HG03342 (cell line): Measurements from ENCODE around the gene ELOVL2.

ENCODE experiments used
- ATAC-seq: cut with Tn5 transposase; IDR thresholded peaks from one replicate; pipeline ENCODE4 v1.9.1; 2021; ENCODE audit warnings: mild to moderate bottlenecking, moderate library complexity; ENCODE audit not compliant: unreplicated experiment

ELOVL2 gene

GRCh38 chr6:11058406-11058805 lies 14.3 kb upstream of the ELOVL2 start:
- ATAC-seq = no peak

DNA sequence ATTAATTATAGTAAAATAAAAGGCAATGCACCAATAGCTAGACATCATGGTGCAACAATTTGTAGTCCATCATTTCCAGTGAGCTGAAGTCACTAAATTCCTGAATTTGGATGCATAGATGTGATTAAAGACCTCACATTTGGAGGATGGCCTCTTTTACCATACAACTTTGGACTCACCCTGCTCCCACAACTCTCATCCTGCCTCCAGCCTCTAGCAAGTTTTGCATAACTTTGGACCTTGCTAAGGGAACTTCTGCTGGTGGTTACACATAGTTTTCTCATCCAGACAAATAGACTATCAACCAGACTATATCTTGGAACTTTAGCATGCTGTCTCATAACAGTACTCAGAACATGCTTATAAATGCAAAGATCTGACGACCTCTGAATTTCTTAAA lies 12.8 kb upstream of the ELOVL2 start:
- ATAC-seq = no peak

DNA sequence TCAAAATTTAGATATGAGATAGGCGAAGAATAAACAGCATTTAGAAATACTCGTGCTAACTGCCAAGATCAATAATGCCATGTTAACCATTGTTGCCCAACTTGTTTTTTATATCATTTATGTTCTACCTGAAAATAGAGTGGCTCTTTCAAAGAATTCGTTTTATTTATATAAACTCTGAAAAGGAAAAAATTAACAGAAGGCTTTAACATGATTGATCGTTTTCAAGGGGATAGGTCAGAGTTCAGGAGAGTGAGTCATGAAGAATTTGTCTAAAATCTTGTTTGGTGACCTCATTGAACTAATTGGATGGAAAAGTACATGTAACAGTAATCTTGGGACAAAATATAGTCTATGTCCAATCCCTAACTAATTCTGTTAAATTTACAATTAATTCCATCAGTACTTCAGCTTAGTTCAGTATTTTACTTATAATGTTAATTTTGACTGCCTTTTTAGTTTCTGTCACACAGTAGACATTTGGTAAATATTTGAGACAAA lies 11.1 kb upstream of the ELOVL2 start:
- ATAC-seq = no peak

DNA sequence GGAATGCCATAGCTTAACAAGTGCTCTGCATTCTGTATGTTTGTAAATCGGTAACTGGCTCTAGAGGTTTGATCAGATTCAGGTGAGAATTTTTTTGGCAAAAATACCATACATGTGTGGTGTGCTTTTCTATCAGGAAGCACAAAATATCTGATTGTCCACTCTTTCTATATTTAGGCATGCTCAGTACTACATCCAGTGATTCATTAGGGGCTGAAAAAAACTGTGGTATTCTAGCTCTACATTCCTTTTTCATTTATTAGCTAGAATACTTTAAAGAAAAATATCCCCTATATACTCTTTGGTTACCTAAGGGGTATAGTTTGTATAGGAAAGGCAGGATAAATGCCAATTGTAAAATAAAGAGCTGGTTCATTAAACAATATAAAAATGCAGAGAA lies 10.6 kb upstream of the ELOVL2 start:
- ATAC-seq = no peak

- ATAC-seq = no peak
Observed at GRCh38 chr6:11053307-11053706, 9.2 kb upstream of the ELOVL2 start.

GRCh38 chr6:11050731-11051130 lies 6.6 kb upstream of the ELOVL2 start:
- no peak for ATAC-seq

DNA sequence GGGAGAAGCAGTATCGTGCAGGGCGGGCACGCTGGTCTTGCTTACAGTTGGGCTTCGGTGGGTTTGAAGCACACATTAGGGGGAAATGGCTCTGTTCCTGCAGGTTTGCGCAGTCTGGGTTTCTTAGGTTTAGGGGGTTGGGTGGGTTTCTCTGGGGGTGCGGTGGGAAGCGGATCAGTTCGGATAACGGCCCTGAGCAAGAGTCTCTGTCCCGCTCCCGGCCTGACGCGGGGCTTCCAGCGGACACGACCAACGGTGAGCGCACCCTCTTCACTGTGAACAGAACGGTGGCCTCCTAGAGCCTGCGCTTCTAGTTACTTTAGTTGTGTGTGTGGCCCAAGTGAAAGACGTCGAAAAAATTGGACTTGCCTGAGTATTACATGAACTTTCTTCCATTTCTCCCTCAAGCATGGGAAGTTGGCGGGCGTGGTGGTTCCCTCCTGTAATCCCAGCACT lies 635 bp upstream of the ELOVL2 start:
- ATAC-seq = no peak

- no peak for ATAC-seq
Observed at GRCh38 chr6:11043378-11043960, 636 bp downstream of the ELOVL2 start.

DNA sequence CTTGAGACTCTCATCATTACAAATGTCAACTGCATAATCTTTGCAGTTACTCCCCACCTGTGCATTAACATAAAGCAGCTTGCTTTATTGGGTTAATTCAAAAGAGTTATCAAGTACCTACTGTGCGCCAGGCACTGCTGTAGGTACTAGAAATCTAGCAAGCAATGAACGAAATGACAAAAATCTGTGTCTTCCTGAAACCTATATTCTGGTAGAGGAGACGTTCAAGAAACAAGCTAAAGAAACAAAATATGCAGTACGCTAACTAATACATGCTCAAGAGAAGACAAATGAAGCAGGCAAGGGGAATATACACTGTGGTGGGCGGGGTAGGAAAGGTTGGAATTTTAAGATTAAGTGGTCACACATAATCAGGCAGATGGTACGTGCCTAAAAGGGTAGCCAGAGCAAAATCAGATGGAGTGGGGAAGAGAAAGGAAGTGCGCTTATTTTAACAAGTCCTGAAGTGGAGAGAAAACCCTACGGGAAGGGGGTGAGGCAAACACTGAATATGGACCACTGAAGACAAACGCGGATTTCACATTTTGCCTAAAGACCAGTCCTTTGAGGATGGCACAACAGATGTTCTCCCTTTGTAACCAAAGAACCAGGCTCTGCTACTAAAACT lies 1.2 kb downstream of the ELOVL2 start:
- ATAC-seq = no peak

- no peak for ATAC-seq
Observed at GRCh38 chr6:11042025-11042749, 1.9 kb downstream of the ELOVL2 start.

- no peak for ATAC-seq
Observed at GRCh38 chr6:11040134-11040533, 4.0 kb downstream of the ELOVL2 start.

DNA sequence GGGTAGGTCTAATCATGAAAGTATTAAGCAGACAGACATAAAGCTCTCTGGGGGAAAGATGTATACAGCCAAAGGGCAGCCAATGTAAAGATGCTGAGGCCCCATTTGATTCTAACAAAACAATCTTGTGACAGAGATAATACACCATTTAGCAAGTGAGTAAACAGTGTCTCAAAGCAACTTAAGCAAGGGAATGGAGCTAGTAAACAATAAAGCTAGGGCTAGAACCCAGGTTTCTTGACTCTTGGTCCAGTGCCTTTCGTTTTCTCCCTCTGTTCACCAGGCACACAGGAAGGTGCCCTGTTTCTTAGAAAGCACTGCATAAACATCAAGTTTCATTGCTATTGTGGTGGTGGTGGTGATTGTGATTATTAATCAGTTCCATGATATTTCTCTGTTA lies 5.1 kb downstream of the ELOVL2 start:
- no peak for ATAC-seq

DNA sequence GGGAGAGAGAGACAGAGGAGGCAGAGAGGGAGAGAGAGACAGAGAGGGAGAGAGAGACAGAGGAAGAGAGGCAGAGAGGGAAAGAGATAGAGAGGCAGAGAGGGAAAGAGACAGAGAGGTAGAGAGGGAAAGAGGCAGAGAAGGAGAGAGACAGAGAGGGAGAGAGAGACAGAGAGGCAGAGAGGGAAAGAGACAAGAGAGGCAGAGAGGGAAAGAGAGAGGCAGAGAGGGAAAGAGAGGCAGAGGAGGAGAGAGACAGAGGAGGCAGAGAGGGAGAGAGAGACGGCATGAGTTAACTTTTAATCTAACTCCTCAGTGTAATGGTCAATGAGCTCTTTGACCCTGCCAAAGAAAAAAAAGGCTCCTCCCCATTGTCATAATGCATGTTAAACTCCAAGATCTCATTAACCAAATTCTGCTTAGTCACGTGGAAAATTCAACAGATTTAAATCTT lies 7.1 kb downstream of the ELOVL2 start:
- no peak for ATAC-seq

DNA sequence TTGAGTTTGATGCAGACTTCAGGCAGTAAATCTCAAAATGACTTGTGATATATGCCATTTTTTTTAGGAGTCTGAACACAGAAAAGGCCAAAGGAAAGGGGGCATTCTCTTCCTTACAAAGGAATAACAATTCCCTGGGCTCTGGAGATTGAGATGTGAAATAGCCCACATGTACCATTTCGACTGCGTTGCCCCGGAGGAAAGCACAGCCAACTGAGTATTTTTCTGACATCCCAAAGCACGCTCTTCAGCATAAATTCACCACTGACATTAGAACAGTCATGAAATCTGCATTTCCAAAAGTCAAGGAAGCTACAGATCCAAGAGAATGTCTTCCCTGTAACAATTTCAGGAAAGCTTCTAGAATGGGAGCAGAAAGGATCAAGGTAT lies 7.8 kb downstream of the ELOVL2 start:
- no peak for ATAC-seq

- no peak for ATAC-seq
Observed at GRCh38 chr6:11035616-11036350, 8.3 kb downstream of the ELOVL2 start.

DNA sequence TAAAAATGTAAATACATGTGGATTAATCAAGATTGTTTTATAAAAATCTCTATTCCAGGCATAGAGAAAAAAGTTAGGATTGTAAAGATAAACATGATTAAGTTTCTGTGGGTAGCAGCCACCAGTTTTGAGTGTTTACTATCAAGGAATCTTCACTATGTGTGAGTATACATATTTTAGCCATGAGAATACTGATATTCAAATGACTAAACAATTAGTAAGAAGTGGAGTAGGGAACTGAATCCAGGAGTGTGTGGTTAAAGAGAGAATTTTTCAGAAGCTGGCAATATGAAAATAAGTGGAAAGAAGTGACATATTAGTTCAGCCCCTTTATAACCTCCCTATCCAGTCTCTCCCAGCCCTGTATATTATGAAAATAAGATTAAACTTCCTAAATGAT lies 10.3 kb downstream of the ELOVL2 start:
- ATAC-seq = no peak

GRCh38 chr6:11030904-11031303 lies 13.2 kb downstream of the ELOVL2 start:
- no peak for ATAC-seq

DNA sequence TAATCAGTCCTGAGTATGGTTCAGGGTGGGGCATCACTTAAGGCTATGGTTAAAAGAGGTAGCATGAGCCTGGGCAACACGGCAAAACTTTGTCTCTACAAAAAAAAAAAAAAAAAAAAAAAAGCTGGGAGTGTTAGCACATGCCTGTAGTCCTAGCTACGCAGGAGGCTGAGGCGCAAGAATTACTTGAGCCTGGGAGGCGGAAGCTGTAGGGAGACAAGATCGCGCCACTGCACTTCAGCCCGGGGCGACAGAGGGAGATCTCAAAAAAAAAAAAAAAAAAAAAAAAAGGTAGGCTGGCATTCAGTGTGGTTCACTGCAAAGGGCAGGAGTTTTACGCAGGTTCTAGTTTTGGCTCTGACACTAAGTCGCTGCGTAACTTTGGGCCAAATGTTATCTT lies 15.1 kb downstream of the ELOVL2 start:
- no peak for ATAC-seq

DNA sequence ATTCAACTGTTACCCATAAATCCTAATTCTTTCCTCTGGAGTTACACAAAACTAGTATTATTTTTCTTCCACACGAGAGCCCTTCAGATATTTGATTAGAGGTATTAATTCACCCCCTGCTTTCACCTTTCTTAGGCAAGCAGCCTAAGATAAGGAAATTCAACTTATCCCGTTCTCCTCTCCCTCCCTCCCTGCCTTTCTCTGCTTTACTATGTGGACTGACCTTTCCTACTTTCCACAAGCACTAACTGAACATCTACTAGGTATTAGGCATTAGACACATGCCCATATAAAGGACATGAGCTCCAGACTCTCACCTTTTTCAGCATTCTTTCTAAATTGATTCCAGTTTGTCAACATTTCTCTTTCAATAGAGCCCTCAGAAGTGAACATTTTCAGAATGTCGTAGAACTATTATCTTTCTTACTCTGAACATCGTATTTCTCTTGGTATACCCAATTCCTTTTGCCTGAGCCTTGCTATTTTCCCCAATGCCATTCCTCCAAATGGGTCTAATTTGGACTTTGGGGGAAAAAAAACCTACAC lies 16.5 kb downstream of the ELOVL2 start:
- ATAC-seq = no peak

- peak; percentile 89 for ATAC-seq
Observed at GRCh38 chr6:11025921-11026635, 18.0 kb downstream of the ELOVL2 start.
